GM04503 (cell line): ENCODE results near the gene CCDC102A.

ENCODE experiments used
- DNase-seq: peaks from one replicate; pipeline ENCODE4 v3.0.0-alpha.2; 2012; ENCODE audit warnings: low read depth

CCDC102A gene

DNA sequence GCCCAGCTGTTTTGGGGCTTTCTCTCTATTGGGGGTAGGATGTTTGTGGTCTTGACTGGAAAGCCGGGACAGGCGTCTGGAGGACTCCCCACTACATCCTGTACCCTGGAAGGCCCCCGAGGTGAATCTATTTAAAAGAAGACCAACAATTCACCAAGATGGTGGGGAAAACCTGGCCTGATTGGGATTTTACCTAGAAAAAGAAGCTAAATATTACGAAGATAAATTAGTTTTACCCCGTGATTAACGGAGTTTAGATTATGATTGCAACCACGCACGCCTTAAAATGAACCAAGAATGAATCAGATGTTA lies 779 bp upstream of the CCDC102A start:
- no peak for DNase-seq

DNA sequence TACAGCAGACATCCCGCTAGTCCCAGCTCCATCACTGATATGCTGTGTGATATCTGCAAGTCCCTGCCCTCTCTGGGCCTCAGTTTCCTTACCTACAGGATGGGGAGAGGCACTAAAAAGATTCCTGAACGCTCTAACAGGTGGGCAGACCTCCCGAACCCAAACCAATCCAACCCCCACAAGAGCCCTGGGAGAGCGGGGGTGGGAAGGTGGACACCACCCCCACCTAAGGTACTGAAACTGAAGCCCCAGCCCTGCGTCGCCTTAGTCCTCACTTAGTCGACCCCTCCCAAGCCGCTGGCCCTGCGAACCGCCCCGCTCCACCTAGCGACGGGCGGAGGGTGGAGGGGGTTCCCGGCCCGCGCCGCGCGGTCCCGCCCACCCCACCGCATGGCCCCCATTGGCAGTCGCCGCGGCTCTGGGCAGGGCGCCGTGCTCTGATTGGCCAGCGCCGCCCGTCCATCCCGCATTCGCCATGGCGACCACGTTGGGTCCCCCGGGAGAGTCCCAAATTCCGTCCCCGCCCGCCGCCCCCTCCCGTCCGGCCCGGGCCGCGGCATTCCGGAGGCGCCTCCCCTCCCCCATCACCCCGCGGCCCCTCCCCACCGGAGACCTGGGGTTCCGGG lies 578 bp downstream of the CCDC102A start:
- no peak for DNase-seq

DNA sequence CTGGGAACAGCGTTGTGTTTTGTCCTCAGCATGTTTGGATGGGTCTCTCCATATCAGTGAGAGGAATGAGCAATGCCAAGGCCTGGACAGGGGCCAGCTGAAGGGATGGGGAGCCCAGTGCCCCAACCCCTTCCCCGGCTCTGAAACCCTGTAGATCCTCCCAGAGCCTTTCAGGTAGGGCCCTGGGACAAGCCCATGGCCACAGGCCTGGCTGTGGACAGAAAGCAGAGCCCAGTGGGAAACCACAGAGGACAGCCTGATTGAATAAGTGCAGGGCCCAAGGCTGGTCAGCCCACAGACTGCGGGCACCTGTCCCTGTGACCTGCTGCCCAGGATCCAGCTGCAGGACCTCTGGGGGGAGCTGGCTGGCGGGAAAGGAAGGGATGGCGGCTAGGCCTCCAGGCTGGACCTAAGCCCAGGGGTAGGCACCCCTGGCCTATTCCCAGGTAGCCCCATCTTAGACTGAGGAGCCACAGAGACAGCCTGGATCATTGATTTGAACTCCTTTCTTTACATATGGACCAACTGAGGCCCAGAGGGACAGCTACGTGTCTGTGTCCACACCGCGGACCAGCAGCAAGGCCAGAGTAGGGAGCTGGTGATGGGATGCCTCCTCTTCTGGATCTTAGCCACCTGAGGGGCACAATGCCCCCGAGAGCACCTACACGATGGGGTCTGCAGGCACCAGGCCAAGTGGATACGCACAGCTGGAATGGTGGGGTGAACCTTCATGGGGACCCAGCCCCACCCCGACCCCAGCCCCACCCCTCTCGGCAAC lies 1.3 kb downstream of the CCDC102A start:
- DNase-seq, result no peak

DNA sequence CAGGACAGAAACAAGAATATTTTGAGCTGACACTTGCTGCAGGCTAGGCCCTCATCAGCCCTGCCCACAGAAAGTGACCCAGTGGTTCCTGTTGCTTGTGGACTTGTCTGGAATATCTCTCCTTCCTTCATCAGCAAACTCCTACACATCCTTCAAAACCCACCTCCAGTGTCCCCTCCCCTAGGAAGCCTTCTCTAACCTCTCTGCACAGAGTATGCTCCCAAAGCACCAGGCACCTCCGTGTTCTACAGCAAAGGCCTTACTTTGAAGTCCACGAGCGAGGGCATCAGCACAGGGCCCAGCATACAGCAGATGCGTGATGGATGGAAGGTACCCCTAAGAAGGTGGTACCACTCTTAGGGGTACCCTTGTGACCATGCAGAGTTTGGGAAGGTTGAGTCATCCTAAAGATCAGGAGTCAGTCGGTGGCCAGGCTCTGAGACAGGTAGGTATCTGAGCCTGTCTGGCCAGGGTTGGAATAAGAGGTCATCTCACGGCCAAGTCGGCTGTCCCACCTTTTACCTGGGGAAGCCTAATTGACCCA lies 2.0 kb downstream of the CCDC102A start:
- DNase-seq, result no peak

DNA sequence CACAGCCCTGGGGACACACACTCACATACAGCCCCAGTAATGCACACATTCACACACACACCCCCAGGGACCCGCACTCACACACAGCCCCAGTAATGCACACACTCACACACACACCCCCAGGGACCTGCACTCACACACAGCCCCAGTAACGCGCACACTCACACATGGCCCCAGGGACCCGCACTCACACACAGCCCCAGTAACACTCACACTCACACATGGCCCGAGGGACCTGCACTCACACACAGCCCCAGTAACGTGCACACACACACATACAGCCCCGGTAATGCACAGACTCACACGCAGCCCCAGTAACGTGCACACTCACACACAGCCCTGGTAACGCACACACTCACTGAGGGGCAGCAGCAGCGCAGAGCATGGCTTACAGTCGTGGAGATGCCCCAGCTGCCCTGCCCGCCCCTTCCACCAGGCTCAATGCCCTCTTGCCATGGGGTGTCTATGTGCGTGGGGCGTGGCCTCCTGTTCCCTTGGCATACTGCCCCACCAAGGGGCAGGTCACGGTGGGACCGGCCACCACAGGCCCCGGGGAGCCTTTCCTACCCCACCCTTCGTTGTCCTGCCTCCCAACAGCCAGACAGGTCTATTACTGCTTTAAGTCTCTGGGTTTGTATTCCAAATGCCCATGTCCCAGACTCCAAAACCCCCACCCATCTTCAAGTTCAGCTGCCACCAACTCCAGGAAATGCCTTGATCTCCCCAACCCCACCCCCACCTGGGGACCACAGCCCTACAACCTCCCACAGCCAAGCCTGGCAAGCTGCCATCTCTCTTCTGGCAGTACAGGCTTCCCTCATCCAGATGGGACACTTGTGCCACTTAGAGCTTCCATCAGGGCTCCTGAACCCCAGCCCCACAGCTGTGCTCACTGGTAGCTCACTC lies 2.7 kb downstream of the CCDC102A start:
- no peak for DNase-seq

DNA sequence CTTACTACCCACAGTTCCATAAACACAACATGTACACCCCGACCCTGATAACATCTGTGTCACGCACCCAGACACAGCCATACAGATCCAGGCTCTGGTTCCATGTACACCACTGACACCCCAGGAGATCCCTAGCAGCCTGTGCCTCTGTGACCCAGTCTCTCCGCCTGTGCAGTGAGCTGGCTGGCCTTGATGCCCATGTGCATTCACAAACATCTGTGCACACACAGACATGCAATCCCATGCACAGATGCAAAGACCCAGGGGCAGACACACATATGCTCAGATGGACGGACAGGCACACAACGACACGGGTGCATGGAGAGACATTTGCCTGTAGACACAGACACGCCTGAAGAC lies 4.1 kb downstream of the CCDC102A start:
- DNase-seq, result no peak

DNA sequence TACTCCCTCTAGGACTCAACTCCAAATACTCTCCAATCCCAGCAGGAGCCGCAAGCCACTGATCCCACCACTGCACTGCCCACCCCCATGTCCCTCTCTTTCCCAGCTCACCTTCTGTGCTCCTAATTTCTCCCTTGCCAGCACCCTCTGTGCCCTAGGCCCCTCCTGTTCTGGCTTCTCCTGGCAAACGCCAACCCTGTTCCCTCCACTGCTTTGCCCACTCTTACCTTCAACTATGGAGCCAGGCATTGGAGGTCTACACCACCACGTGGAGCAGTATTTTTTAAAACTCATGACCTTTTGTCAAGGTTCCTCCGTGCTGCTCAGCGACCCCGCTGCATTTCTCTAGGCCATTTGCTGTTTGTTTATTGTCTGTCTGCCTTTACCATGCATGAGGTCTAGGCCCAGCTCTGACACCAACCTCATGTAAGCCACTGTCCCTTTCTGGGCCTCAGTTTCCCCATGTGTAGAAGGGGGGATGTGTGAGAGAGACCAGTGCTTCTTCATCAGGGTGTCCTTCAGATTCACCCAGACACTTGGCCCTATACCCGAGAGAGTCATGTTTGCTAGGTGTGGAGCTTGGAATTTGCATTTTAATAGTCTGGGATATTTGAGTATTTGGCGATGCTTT lies 4.6 kb downstream of the CCDC102A start:
- DNase-seq, result no peak

DNA sequence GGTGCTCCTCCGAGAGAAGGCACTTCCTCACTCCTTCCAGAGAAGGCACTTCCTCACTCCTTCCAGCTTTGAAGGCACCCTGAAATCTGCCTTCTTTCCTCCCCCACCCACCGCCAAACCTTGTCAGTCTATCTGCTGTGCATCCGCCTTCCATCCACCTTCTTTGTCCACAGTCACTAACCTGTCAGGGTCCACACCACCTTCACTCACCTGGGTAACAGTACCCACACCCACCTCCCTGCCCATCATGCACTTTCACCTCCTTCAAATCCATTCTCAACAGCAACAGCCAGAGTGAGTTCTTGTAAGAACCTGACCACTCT lies 5.2 kb downstream of the CCDC102A start:
- DNase-seq, result no peak

DNA sequence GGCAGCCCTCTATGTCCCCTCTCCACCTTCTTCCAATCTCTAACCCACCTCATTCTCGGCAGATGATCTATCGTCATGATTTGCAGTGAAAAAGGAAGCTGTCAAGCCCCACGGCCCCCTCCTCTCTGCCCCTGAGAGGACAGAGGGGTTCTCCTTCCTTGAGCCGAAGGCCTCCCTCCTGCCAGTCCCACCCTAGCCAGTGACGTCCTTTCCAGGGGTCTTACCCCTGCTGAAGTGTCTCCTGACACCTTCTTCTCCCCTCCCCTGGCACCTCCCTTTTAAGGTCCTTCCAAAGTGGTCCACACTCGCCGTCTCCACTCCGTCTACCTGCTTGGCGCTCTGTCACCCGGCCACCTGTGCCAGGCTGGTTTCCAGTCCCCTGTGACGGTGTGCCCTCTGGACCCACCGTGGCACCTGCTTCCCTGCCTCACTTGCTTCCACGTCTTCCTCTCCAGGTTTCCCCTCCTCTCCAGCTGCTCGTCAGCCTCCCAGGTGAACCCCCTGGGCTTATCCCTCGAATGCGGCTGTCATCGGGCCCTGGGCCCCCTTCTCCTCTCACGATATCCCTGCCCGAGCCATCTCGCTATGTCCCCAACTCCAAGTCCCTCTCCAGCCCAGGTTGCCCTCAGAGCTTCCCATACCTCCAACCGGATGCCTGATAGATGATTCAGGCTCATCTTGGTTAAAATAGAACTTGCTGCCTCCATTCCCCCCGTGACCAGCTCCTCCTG lies 5.7 kb downstream of the CCDC102A start:
- DNase-seq, result no peak

DNA sequence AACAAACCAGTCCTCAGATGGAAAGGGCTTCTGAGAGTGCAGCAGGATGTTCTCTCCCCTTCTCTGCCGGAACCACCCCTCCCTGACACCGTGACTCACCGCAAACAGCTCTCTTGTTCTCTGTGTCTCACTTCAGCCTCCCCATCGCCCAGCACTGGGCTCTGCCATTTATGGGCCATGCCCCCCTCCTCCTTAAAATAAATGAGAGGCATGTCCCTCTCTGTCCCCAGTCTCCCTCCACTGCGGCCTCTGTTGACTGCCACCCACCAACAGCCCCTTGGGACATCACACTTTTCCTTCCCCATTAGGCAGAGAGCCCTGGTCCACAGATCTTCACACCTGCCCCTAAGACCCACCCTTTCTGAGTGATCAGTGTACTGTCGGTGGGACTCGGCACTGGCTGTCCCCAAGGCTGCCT lies 6.3 kb downstream of the CCDC102A start:
- DNase-seq, result no peak

DNA sequence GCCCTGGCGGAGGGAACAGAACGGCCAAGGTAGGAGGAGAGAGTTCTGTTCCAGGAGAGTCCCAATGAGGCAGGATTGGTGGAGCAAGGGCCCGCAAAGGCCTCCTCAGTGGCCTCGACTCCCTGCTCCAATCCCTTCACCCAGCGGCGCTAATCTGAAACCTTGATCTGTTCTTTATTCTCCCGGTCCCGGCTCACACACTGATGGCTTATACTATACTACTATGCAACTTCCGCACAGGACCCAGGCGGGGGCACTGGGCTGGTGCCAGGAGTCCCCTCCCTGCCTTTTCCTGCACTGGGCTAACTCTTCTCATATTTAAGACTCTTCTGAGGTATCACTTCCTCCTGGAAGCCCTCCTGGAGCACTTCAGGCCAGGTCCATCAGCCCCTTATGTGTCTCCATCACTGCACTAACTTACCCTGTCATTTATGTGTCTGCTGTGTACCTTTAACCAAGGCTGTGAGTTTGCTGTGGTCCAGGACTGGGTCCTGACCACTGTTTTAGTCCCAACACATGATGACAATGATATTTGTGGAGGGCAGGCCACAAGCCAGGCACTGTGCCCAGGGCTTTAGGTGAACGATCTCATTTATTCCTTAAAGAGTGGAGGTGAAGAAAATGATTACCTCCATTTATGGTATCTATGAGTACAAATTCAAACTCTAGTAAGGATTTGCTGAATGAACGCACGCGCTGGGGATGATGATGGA lies 6.8 kb downstream of the CCDC102A start:
- DNase-seq, result no peak

DNA sequence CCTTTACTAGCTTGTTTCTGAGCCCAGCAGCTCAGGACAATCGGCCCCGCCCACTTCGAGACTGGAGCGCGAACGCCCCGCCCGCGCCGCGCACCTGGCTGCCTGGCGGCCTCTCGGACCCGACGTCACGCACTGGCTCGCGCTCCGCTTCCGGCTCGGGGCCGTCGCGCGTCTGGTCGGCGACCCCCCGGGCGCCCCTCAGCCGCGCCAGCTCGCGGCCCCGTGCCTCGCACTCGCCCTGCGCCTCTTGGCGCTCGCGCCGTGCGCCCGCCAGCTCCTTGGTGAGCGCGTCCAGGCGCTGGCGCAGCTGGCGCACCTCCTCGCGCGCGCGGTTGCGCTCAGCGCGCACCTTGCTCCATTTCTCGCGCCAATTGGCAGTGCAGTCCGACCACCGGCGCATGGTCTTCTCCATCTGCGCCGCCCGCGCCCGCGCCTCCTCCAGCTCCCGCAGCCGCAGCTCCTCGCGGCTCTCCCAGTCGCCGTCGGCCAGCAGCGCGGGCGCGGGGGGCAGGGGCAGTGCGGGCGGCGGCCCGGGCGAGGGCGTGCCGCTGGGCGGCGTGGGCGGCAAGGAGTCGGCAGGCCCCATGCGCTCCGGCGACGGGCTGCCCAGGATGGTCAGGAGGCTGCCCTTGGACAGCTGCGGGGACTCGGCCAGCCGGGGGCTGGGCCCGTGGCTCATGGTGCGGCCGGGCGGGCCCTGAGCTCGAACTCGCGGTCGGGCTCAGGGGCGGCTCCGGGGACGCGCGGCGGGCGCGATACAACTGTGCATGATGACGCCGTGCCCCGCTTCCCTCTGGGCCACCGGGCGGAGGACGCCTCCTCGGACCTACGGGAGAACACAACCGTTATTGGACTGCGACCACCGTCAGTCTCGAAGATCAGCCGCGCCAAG lies 7.6 kb downstream of the CCDC102A start:
- DNase-seq, result no peak

DNA sequence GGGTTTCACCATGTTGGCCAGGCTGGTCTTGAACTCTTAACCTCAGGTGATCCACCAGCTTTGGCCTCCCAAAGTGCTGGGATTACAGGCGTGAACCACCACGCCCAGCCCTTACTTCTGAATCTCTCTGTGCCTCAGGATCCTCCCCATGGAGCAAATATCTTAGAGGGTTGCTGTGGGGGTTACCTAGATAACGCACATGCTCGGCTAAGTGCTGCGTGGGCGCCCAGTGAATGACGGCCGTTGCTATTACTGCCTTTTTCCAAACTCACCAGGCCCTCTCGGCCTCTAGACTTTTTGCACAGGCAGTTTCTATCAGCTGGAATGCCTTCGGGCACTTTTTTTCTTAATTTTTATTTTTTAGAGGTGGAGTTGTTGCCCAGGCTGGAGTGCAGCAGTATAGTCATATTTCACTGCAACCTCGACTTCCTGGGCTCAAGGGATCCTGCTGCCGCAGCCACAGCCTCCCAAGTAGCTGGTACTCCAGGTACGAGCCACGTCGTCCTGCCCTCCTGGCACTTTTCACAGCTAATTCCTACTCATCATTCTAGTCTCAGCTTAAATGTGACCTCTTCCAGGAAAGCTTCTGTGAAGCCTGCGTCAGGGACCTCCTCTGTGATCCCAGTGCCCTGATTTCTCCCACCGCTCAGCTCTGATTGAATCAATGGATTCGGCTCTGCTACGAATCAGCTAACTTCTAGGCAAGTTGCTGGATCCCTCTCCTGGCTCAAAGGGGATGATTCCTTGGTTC lies 8.6 kb downstream of the CCDC102A start:
- no peak for DNase-seq

DNA sequence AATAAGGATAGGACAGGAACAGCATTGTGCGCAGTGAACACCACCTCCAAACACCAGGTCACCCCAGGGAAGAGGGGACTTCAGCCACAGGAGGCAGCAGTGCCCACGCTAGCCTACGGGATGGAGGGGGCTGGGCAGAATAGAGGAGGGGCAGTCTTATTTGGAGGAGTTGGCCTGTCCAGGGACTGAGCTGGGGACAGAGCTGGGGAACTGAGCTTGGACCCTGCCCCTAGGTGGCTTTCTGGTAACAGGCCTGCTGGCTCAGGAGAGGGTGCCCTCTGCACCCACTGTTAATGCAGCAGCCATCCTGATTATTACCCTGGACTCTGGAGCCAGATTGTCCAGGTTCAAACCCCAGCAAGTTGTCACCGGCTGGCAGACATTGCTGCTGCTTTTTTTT lies 9.3 kb downstream of the CCDC102A start:
- no peak for DNase-seq

DNA sequence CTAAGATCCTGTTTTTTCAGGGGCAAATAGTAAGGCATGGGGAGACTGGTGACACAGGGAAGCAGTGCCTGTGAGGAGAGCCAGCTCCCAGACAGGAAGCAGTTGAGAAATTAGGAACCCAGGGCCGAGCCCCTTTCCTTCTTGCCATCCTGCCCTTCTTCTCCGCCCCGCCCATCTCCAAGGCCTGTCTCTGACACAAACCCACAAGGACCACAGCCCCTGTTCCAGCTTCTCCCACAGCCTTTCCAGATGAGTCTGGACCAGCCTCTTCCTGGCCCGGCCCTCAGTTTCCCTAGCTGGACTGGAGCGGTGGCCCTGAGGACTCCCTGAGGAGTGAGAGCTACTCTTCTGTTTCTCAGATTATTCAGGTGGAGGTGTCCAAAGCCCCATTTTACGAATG lies 9.9 kb downstream of the CCDC102A start:
- DNase-seq, result no peak

DNA sequence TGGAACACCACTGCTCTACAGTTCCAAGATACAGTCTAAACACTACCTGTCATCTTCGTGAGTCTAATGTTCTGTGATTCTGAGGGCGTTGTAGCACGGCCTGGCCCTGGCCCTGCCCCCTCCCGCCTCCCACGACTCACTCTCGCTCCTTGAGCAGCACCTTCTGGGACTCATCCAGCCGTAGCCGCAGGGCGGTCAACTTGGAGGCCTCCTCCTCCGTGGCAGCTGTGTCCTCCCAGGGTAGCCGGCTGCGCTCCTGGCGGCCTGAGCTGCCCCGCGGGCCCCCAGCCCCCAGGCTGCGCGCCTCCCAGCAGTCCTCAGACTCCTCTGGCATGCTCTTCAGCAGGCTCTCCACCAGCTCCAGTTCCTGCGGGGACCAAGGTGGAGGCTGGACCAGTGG lies 10.6 kb downstream of the CCDC102A start:
- no peak for DNase-seq

DNA sequence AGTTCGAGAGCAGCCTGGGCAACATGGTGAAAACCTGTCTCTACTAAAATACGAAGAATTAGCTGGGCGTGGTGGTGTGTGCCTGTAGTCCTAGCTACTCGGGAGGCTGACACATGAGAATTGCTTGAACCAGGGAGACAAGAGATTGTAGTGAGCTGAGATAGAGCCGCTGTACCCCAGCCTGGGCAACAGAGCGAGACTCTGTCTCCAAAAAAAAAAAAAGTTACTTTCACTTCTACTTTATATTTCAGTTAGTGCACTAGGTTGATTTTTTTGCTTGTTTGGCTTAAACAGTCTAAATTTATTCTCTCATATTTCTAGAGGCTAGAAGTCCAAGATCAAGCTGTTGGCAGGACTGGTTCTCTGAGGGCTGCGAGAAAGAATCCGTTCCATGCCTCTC lies 13.4 kb downstream of the CCDC102A start:
- DNase-seq, result no peak

DNA sequence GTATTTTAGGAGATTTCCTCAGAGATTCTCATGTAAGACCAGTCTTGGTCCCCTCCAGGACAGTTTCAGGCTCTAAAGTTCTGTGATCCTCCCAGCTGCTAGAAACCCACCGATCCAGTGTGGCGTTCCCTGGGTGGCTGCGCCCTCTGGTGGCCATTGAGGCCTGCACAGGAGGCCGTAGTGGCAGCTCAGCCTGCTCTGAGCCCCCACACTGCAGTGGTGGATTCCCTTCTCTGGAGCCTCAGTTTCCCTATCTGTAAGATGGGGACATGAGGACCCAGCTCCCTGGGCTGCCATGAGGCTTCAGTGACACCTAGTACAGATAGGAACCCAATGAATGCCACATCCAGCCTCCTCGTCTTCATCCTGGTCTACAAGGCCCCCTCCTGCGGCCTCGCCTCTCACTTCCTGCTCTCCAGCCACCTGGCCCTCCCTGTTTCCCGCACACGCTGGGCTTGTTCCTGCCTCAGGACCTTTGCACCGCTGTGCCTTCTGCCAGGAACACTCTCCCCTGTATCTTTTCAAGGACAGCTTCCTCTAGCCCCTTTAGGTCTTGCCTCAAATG lies 16.5 kb downstream of the CCDC102A start:
- DNase-seq, result no peak

DNA sequence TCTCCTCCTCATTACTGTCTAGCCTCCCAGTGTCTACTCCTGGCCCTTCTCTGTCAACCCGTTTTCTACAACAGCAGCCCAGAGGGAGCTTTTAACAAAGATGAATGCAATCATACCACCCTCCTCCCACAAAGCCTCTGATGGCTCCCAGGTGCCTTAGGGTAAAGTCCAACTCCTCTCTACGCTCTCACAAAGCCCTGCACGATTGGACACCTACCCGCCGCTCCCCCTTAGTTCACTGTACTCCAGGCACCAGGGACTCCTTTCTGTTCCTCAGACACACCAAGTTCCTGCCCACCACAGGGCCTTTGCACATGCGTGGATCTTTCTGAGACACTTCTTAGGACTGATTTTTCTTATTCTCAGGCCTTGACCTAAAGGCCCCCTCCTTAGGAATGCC lies 17.4 kb downstream of the CCDC102A start:
- DNase-seq, result no peak
